Fibroblast of mammary gland (primary cell): ENCODE measurements around the gene SUSD4.

Source experiments
- DNase-seq: peaks from one replicate; pipeline ENCODE4 v3.0.0-alpha.2; 2010; ENCODE audit warnings: low read depth
- H3K4me3 ChIP-seq: 2 replicates; pipeline ENCODE4 v1.5.1; 2011; ENCODE audit warnings: low read depth, mild to moderate bottlenecking, low read length, moderate library complexity; ENCODE audit not compliant: control insufficient read depth
- TF ChIP-seq, protein P1 (sequence below): conservative IDR thresholded peaks from 2 replicates; pipeline ENCODE4 v1.5.1; 2011; ENCODE audit warnings: low read depth, low read length, inconsistent platforms; ENCODE audit not compliant: control insufficient read depth, insufficient read depth

The SUSD4 gene

GRCh38 chr1:223222377-223222776, 141.6 kb downstream of the SUSD4 start:
- no peak overlapping the region for H3K4me3 ChIP-seq
- TF ChIP-seq, protein P1, sequence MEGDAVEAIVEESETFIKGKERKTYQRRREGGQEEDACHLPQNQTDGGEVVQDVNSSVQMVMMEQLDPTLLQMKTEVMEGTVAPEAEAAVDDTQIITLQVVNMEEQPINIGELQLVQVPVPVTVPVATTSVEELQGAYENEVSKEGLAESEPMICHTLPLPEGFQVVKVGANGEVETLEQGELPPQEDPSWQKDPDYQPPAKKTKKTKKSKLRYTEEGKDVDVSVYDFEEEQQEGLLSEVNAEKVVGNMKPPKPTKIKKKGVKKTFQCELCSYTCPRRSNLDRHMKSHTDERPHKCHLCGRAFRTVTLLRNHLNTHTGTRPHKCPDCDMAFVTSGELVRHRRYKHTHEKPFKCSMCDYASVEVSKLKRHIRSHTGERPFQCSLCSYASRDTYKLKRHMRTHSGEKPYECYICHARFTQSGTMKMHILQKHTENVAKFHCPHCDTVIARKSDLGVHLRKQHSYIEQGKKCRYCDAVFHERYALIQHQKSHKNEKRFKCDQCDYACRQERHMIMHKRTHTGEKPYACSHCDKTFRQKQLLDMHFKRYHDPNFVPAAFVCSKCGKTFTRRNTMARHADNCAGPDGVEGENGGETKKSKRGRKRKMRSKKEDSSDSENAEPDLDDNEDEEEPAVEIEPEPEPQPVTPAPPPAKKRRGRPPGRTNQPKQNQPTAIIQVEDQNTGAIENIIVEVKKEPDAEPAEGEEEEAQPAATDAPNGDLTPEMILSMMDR = no peak
- DNase-seq = no peak

DNA sequence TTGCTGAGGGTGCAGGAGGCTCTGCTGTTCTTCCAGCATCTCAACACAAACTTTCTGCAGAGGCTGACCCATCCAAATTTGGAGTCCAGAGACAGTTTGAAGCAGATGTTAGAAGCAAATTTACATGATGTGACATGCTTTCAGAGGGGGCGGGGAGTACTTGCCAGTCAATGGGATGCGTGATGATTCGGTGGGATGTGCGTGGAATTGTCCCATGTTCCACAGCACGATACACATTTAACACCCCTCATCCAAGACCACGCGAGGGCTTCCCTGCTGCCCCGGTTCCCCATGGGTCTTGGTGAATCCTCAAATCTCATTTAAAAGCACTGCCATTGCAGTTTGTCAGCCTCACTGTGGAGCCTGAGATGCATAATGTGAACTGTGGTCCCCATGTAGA, 142.3 kb downstream of the SUSD4 start:
- H3K4me3 ChIP-seq = no peak overlapping the region
- TF ChIP-seq, protein P1 = no peak
- no peak for DNase-seq

DNA sequence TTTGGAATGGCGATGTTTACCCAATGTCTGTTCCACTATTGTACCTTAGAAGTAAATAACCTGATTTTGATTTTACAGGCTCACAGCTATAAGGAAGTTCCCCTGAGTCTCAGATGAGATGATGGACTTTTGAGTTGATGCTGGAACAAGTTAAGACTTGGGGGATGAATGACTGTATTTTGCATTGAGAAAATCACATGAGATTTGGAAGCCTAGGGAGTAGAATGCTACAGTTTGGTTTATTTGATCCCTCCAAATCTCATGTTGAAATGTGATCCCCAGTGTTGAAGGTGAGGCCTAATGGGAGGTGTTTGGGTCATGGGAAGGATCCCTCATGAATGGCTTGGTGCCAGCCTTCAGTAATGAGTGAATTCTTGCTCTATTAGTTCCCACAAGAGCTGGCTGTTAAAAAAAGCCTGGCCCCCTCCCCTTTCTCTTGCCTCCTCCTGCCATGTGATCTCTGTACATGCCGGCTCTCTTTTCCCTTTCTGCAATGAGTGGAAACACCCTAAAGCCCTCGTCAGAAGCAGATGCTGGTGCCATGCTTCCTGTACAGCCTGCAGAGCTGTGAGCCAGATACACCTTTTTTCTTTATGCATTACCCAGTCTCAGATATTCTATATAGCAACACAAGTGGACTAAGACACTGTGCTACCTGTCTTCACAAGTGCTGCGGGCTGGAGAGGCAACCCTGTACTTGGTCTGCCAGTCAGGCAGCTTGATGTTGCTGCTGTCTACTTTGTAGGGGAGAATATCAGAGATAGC, 143.9 kb downstream of the SUSD4 start:
- no peak overlapping the region for H3K4me3 ChIP-seq
- TF ChIP-seq, protein P1 = no peak
- DNase-seq = no peak

DNA sequence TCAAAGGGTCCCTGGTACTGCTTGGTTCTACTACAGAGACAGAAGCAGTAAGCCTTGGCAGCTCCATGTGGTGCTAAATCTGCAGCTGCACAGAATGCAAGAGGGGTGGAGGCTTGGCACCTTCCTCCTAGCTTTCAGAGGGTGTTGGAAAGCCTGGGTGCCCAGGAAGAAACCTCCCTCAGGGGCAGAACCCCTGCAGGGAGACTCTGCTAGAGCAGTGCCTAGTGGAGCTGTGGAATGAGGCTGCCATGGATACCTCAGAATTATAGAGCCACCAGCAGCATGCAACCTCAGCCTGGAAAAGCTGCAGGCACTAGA, 144.7 kb downstream of the SUSD4 start:
- no peak overlapping the region for H3K4me3 ChIP-seq
- TF ChIP-seq, protein P1 = no peak
- no peak for DNase-seq

GRCh38 chr1:223217781-223218180, 146.2 kb downstream of the SUSD4 start:
- H3K4me3 ChIP-seq = no peak overlapping the region
- DNase-seq = no peak
- TF ChIP-seq, protein P1 = no peak

DNA sequence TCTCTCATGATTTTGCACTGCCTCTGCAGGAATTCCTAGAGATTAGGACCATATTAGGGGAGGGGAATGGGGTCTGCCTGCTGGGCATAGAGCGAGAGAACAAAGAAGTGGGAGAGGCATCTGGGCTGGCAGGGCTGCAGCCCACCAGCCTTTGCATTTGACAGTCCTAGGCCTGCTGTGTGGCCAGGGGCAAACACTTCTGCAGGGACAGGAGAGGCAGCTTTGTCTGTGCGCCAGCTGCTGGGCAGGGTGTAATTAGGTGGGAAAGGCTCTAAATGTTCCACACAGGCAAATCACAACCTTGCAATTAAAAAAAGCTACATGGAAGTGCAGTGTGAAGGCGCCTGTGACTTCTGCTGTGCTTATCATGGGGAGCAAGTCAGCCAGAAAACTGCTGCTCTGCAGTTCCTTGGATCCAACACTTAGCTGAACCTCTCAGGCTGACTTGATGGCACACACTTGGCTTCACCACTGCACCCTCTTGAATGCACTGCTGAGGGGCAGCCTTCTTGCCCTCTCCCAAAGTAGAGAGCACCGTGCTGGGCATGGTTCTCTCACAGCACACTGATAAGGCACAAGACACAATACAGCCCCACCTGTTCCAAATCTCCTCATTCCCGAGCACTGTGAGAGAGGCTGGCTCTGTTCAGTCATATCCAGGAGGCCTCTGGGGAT, 147.3 kb downstream of the SUSD4 start:
- H3K4me3 ChIP-seq = no peak overlapping the region
- TF ChIP-seq, protein P1 = no peak
- no peak for DNase-seq
